Activated naive CD8-positive, alpha-beta T cell treated with anti-CD3 and anti-CD28 coated beads for 36 hours (primary cell): Measurements from ENCODE around the gene KCNN4. TPM values are rescaled to one million over a fixed set of nuclear protein-coding genes. Genes with fewer than 3 reads are reported as not detected.
"Not testable (repeated sequence)": the region's sequence is repeated elsewhere in the genome, so short reads cannot be mapped to it uniquely, and the experiment has no call there.

Experiments used
- DNase-seq: peaks from one replicate; pipeline ENCODE4 v3.0.0; 2021
- H3K27ac Mint-ChIP-seq: one replicate; pipeline ENCODE4 v1.8.0; 2022; ENCODE audit warnings: mild to moderate bottlenecking, moderate library complexity, mixed read lengths
- H3K27me3 Mint-ChIP-seq: one replicate; pipeline ENCODE4 v1.8.0; 2022; ENCODE audit warnings: mild to moderate bottlenecking, mixed read lengths
- H3K36me3 Mint-ChIP-seq: one replicate; pipeline ENCODE4 v1.8.0; 2021; ENCODE audit warnings: mild to moderate bottlenecking, mixed read lengths
- H3K4me1 Mint-ChIP-seq: one replicate; pipeline ENCODE4 v1.8.0; 2021; ENCODE audit warnings: mixed read lengths
- H3K4me3 Mint-ChIP-seq: one replicate; pipeline ENCODE4 v1.8.0; 2022; ENCODE audit warnings: mild to moderate bottlenecking, moderate library complexity, mixed read lengths
- H3K9me3 Mint-ChIP-seq: one replicate; pipeline ENCODE4 v1.8.0; 2022; ENCODE audit warnings: mixed read lengths
- total RNA-seq, 2 experiments: library from RNA; stranded (reverse); gene quantifications; one replicate each; pipeline ENCODE4 v1.2.3, GENCODE V29; 2021

KCNN4 gene
- total RNA-seq, 2 experiments from 2014 or later, result 38.9 to 41.5 TPM

GRCh38 chr19:43807651-43808050, 26.9 kb upstream of the KCNN4 start:
- Mint-ChIP-seq H3K36me3 (no peaks in the 10 kb centered on the region), H3K27me3 (peaks cover 11% of the 10 kb centered on the region), H3K4me1 (no peaks in the 10 kb centered on the region), H3K4me3 (no peak overlapping the region), H3K9me3 (no peaks in the 10 kb centered on the region), H3K27ac (no peak overlapping the region)
- no peak for DNase-seq

- no peak for DNase-seq
- no peaks in the 10 kb centered on the region for H3K36me3 Mint-ChIP-seq
- H3K4me3 Mint-ChIP-seq, result no peak overlapping the region
- H3K27me3 Mint-ChIP-seq, result peaks cover 11% of the 10 kb centered on the region
- no peaks in the 10 kb centered on the region for H3K4me1 Mint-ChIP-seq
- no peak overlapping the region for H3K27ac Mint-ChIP-seq
- no peaks in the 10 kb centered on the region for H3K9me3 Mint-ChIP-seq
These were observed 26.1 kb upstream of the KCNN4 start for GRCh38 chr19:43806848-43807247.

DNA sequence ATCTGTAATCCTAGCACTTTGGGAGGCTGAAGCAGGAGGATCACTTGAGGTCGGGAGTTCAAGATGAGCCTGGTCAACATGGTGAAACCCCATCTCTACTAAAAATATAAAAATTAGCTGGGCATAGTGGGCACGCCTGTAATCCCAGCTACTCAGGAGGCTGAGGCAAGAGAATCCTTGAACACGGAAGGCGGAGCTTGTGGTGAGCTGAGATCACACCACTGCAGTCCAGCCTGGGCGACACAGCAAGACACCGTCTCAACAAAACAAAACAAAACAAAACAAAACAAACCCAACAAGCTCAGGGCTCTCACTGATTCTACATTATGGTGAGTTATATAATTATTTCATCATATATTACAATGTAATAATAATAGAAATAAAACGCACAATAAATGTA, 25.6 kb upstream of the KCNN4 start:
- not testable (repeated sequence) for H3K27ac Mint-ChIP-seq, H3K36me3 Mint-ChIP-seq, DNase-seq, H3K9me3 Mint-ChIP-seq, H3K4me1 Mint-ChIP-seq, H3K4me3 Mint-ChIP-seq
- peaks cover 11% of the 10 kb centered on the region for H3K27me3 Mint-ChIP-seq

DNA sequence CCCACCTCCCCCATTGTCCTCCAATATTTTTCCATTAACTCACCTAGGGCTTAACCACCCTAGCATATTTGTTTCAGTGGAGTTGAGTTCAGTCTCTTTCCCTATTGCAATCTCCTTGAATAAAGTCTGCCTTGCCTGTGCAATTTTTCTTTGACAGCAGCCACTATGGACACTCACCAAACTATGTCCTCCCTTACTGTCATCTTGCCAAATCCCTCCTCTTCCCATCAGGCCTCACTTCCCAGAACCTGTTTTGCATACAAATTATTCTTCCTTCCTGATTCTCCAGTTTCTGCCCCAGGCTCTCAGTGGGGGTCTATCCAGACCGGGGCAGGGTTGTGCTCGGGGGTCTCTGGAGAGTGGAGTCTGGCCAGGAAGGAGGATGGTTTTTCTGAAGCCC, 23.7 kb upstream of the KCNN4 start:
- no peak for DNase-seq
- no peaks in the 10 kb centered on the region for H3K9me3 Mint-ChIP-seq
- no peaks in the 10 kb centered on the region for H3K4me1 Mint-ChIP-seq
- peaks cover 17% of the 10 kb centered on the region for H3K27me3 Mint-ChIP-seq
- no peak overlapping the region for H3K4me3 Mint-ChIP-seq
- no peak overlapping the region for H3K27ac Mint-ChIP-seq
- no peaks in the 10 kb centered on the region for H3K36me3 Mint-ChIP-seq

DNA sequence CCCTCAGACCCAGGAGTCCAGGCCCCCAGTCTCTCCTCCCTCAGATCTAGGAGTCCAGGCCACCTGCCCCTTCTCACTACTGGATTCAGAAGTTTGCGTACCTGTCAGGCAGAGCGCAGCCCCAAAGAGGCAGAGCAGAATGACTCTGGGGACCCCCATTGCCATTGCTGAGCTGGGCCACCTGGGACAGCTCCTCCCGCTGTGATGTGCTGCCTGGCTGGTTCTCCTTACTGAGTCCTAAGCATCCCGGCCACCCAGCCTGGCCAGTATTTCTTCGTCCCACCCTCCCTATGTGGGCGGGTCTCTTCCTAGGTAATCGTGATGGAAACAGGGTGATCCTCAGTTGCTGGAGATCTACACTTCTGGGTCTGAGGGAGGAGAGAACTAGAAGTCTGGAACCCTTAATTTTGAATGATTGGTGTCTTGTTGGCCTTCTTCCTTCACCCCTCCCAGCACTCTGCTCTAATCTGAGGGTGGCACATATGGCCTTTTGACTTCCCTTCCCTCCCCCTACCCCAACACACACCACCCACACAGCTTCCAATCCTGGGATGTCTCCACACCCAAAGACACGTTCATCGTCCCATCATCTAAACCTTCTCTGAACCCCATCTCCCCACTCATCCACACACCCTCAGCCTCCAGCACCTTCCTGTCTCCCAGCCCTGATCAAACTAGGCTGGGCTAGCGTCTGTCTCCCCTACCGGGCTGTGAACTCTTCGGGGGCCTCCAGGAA, 21.6 kb upstream of the KCNN4 start, which contains the start of gene LYPD5:
LYPD5 (minus strand) TSS at position 232 of the 736 bp plus-strand sequence; CDS start at position 165, 67 bp downstream.
- no peak within 1 kb of the TSS for H3K4me3 Mint-ChIP-seq

DNA sequence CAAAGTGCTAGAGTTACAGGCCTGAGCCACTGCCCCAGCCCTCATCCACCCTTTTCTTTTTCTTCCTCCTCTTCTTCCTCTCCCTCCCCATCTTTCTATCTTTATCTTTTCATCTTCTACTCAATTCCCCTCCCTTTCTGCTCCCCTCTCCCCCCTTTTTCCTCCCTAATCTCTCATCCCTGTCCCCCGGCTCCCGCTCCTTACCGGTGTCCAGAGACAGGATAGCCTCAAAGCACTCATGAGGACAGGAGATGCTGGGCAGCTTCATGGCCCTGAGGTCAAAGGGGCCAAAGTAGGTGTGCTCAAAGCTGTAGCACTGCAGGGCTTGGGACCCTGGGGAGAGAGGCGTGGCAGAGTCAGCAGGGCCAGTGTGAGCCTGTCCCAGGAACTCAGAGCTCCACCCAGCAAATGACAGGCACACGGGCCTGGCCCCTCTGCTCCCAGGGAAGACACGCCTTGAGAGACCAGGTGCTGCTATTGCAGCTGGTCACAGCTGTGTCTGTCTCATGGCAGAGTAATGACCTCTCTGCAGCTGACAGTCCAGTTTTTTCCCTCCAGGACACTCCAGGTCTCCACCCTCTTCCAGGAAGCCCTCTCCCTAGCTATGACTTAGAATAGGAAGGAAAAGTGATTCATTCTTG, 18.8 kb upstream of the KCNN4 start:
- Mint-ChIP-seq H3K27me3 (peaks cover 43% of the 10 kb centered on the region), H3K9me3 (no peaks in the 10 kb centered on the region), H3K27ac (no peak overlapping the region), H3K36me3 (peaks cover 6% of the 10 kb centered on the region), H3K4me3 (peak overlapping the region; percentile 49), H3K4me1 (peaks cover 11% of the 10 kb centered on the region)
- DNase-seq, result no peak

More for the DNA sequence above, 21.6 kb upstream of the KCNN4 start, which contains the start of gene LYPD5:
- H3K27me3 Mint-ChIP-seq, result peaks cover 28% of the 10 kb centered on the region
- H3K9me3 Mint-ChIP-seq, result no peaks in the 10 kb centered on the region
- DNase-seq, result no peak
- peaks cover under 1% of the 10 kb centered on the region for H3K36me3 Mint-ChIP-seq
- H3K27ac Mint-ChIP-seq, result no peak within 1 kb of the TSS
- H3K4me1 Mint-ChIP-seq, result peaks cover 9% of the 10 kb centered on the region

GRCh38 chr19:43798546-43799409, 18.0 kb upstream of the KCNN4 start:
- peaks cover 11% of the 10 kb centered on the region for H3K4me1 Mint-ChIP-seq
- peaks cover 6% of the 10 kb centered on the region for H3K36me3 Mint-ChIP-seq
- H3K4me3 Mint-ChIP-seq, result peak overlapping the region; percentile 76
- H3K27ac Mint-ChIP-seq, result peak overlapping the region; percentile 7
- peak; percentile 82 for DNase-seq
- H3K27me3 Mint-ChIP-seq, result peaks cover 50% of the 10 kb centered on the region
- H3K9me3 Mint-ChIP-seq, result no peaks in the 10 kb centered on the region

GRCh38 chr19:43798026-43798545, 17.3 kb upstream of the KCNN4 start:
- Mint-ChIP-seq H3K27me3 (peaks cover 57% of the 10 kb centered on the region), H3K27ac (no peak overlapping the region), H3K36me3 (peaks cover 6% of the 10 kb centered on the region), H3K4me3 (peak overlapping the region; percentile 76), H3K4me1 (peaks cover 11% of the 10 kb centered on the region), H3K9me3 (no peaks in the 10 kb centered on the region)
- DNase-seq, result no peak

DNA sequence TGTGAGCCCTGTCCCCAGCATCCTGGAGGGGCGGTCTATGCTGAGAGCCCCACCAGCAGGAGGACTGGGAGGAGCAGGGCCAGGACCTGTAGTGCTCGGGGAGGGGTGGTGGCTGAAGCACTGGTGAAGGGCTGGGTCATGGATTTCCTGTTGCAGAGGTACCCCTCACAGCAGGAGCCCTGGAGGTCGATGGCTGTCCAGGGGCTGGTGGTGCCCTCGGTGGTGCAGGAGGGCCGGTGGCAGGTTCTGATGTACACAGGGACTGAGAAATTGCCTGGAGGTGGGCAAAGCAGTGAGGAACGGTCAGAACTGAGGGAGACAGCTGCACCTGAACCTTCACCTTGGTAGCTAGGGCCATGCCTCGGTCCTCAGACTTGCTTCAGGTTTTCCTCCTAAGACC, 16.8 kb upstream of the KCNN4 start:
- Mint-ChIP-seq H3K27me3 (peaks cover 58% of the 10 kb centered on the region), H3K9me3 (no peaks in the 10 kb centered on the region), H3K4me1 (peaks cover 11% of the 10 kb centered on the region), H3K4me3 (peak overlapping the region; percentile 76), H3K27ac (no peak overlapping the region), H3K36me3 (peaks cover 6% of the 10 kb centered on the region)
- no peak for DNase-seq

DNA sequence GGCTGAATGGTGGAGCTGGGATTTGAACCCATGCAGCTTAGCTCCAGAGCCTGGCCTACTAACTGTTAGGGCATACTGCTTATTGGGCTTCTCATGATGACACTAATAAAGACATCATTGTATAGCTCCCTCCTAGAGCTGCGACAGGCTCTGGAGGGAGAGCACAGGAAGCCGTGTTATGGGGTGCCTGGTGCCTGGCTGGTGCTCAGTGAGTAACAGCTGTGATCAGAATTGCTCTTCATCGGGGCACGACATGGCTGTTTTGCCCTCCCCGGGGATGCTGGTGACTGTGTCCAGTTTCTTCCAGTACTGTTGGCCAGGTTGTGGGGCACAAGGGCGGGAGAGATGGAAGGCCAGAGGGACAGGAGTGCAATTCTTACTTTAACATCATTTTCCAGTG, 16.3 kb upstream of the KCNN4 start:
- no peak overlapping the region for H3K27ac Mint-ChIP-seq
- H3K36me3 Mint-ChIP-seq, result peaks cover 6% of the 10 kb centered on the region
- H3K9me3 Mint-ChIP-seq, result no peaks in the 10 kb centered on the region
- no peak for DNase-seq
- peaks cover 11% of the 10 kb centered on the region for H3K4me1 Mint-ChIP-seq
- H3K4me3 Mint-ChIP-seq, result peak overlapping the region; percentile 11
- peaks cover 58% of the 10 kb centered on the region for H3K27me3 Mint-ChIP-seq

- no peak overlapping the region for H3K27ac Mint-ChIP-seq
- H3K27me3 Mint-ChIP-seq, result peaks cover 26% of the 10 kb centered on the region
- no peak overlapping the region for H3K4me3 Mint-ChIP-seq
- no peaks in the 10 kb centered on the region for H3K9me3 Mint-ChIP-seq
- no peak for DNase-seq
- no peaks in the 10 kb centered on the region for H3K36me3 Mint-ChIP-seq
- H3K4me1 Mint-ChIP-seq, result no peaks in the 10 kb centered on the region
These were observed 9.8 kb upstream of the KCNN4 start for GRCh38 chr19:43790587-43790986.

GRCh38 chr19:43789029-43789428, 8.3 kb upstream of the KCNN4 start:
- Mint-ChIP-seq H3K4me1 (peaks cover 11% of the 10 kb centered on the region), H3K4me3 (no peak overlapping the region), H3K9me3 (no peaks in the 10 kb centered on the region), H3K27ac (no peak overlapping the region), H3K36me3 (no peaks in the 10 kb centered on the region), H3K27me3 (peaks cover 16% of the 10 kb centered on the region)
- DNase-seq, result no peak

DNA sequence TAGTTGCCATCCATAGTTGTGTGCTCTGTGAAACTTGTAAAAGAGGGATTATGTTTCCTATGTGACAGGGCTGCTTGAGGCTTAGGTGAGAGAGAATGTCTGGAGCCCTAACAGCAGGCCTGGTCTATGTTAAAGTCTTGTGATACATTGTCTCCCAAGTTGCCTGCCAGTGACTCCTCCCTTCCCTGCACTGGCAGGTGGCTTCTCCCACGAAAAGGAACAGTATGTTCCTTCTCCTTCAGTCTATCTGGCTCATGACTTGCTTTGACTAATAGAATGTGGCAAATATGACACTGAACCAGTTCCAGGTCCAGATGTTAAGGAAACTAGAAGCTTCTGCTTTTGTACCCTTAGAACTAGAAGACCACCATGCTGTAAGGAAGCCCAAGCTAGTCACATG, 5.9 kb upstream of the KCNN4 start:
- Mint-ChIP-seq H3K27me3 (peaks cover 6% of the 10 kb centered on the region), H3K9me3 (no peaks in the 10 kb centered on the region), H3K36me3 (no peaks in the 10 kb centered on the region), H3K27ac (no peak overlapping the region), H3K4me1 (peaks cover 24% of the 10 kb centered on the region), H3K4me3 (no peak overlapping the region)
- no peak for DNase-seq

DNA sequence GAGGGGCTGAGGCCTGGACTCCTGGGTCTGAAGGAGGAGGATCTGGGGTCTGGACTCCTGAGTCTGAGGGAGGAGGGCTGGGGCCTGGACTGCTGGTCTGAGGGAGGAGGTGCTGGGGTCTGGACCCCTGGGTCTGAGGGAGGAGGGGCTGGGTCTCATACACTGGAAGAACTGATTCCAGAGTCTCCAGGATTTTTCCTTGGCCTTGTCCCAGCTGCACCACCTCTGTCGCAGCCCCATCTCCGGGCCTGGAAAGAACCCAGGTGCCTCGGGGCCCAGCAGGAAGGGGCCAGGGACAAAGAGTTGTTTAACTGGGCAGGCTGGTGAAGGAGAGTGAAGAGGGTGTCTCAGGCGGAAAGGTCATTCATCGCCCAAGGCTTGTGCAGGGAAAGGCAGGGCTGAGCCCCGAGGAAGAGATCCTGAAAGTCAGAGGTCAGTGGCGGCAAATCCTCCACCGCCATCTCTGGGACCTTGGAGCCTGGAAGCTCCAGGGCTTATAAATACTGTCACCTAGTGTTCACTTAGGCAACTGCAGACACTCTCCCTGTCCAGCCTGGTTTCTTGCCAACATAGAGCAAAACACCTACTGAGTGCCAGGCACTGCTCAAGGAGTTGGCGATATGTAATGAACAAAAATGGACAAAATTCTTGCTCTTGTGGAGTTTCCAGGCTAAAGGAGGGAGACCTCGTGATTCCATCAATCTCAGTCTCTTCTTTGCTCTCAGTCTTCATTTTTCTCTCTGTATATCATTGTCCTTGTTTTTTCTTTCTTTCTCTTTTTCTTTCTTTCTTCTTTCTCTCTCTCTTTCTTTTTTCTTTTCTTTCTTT, 4.4 kb upstream of the KCNN4 start:
- peak overlapping the region; percentile 84 for H3K27ac Mint-ChIP-seq
- no peaks in the 10 kb centered on the region for H3K9me3 Mint-ChIP-seq
- H3K36me3 Mint-ChIP-seq, result peaks cover 3% of the 10 kb centered on the region
- peaks cover 31% of the 10 kb centered on the region for H3K4me1 Mint-ChIP-seq
- peaks cover 6% of the 10 kb centered on the region for H3K27me3 Mint-ChIP-seq
- peak; percentile 53 for DNase-seq
- H3K4me3 Mint-ChIP-seq, result peak overlapping the region; percentile 66
